Left ventricle myocardium superior (tissue), 1 donor: Measurements from ENCODE around the gene PTPRM. TPM values are rescaled to one million over a fixed set of nuclear protein-coding genes. Genes with fewer than 3 reads are reported as not detected.

ENCODE experiments used
- ATAC-seq: fragments of 200-7000 bp; cut with Tn5 transposase; one replicate; pipeline ENCODE4 v1.9.1; 2020; ENCODE audit warnings: mild to moderate bottlenecking, moderate library complexity
- DNase-seq: peaks from one replicate; pipeline ENCODE4 v3.0.0-alpha.2; 2020
- intact Hi-C: fragments of 100-400 bp; cut with micrococcal nuclease; formaldehyde crosslinking; loops from one replicate; pipeline ENCODE4 v1.11.0; 2022
- total RNA-seq: library from RNA; stranded (reverse); fragmentation: NEBNext Ultra II Directional; extraction: Animal tissue kit (Norgen Biotek cat#: 25700); gene quantifications from one replicate; pipeline ENCODE4 v1.2.1, GENCODE V29; 2021
- donor health status: DM: no; HTN: yes; CAD: no; lungs with severe emphysema.

Gene PTPRM
- total RNA-seq, 1 donor from 2014 or later: 100 TPM

DNA sequence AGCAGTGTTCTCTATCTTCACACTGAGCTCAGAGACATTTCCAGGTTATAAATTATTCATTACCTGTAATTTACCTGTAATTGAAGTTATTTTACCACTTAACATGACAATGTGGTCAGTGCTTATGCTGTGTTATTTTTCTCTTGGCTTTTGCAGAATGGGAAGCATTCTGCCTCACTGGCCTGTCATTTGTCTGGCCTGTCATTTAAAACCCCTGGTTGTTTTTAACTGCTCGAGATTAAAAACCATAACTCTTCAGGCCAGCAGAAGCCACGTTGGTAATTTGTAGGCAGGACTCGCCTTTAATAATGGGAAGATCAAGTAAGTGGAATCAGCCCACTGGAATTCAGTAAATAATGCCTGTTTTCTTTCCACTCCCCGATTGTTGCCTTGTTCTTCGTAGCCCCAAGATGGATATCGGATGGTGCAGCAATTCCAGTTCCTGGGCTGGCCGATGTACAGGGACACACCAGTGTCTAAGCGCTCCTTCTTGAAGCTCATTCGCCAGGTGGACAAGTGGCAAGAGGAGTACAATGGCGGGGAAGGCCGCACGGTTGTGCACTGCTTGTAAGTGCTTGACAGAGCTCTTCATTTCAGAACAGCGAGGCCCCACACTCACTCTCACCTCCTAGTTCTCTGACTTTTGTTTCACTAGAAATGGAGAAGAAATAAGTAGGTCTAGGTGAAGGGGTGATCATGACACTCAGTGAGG, 819.7 kb downstream of the PTPRM start:
- intact Hi-C loops: loop anchor here (10.0 kb wide), 1 partner anchor 302 kb away; no protein-coding TSS in a partner anchor
- ATAC-seq (no peak), DNase-seq (no peak)

GRCh38 chr18:8389391-8390340, 822.5 kb downstream of the PTPRM start:
- ATAC-seq (peak; percentile 83), DNase-seq (peak; percentile 72)
- intact Hi-C loops: loop anchor here (10.0 kb wide), 1 partner anchor 305 kb away; no protein-coding TSS in a partner anchor

DNA sequence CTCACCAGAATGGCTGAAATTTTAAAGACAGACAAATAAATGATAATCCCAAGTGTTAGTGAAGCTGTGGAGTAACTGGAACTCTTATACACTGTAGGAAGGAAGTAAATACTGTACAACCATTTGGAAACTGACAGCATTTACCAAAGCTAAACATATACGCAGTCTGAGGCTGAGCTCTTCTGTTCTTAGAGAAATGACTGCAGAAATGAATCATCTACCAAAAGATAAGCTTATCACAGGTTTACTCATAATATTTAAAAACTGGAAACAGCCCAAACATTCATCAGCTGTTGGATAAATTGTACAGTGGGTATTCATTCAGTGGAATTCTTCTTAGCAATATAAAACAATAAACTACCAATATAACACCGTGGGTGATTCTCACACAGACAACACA, 824.0 kb downstream of the PTPRM start:
- no peak for DNase-seq
- ATAC-seq: no peak
- intact Hi-C loops: no loop called here

- DNase-seq (no peak), ATAC-seq (no peak)
- intact Hi-C loops: no loop called here
These were observed 829.1 kb downstream of the PTPRM start for GRCh38 chr18:8396254-8396653.

- intact Hi-C loops: no loop called here
These were observed 829.9 kb downstream of the PTPRM start for GRCh38 chr18:8397034-8397433.

DNA sequence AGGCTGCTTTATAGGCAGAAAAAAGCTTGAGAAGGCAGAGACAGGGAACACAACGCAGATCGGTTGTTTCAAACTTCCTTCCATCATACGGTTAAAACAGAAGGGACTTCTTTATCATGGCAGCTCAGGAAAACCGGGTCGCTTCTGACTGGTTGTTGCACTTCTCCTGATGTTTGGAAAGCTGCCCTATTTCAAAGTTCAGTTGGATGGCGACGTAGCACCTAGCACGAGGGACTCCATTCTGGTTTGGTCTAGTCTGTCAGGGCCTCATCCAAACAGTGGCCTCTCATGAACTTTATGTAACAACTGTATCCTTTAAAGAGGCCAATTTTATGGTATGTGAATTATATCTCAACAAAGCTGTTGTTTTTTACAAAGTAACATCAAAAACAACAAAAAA, 832.0 kb downstream of the PTPRM start:
- intact Hi-C loops: no loop called here
- ATAC-seq (no peak), DNase-seq (no peak)

More at GRCh38 chr18:8397034-8397433, 829.9 kb downstream of the PTPRM start:
- no peak for ATAC-seq
- DNase-seq: no peak

- DNase-seq: no peak
- no peak for ATAC-seq
These were observed 833.2 kb downstream of the PTPRM start for GRCh38 chr18:8400193-8400752.

GRCh38 chr18:8400825-8401224, 833.7 kb downstream of the PTPRM start:
- no peak for DNase-seq
- ATAC-seq: no peak
- intact Hi-C loops: no loop called here

More at GRCh38 chr18:8400193-8400752, 833.2 kb downstream of the PTPRM start:
- intact Hi-C loops: no loop called here

GRCh38 chr18:8401606-8402005, 834.5 kb downstream of the PTPRM start:
- intact Hi-C loops: no loop called here
- no peak for DNase-seq
- ATAC-seq: no peak

- intact Hi-C loops: no loop called here
- DNase-seq: no peak
- no peak for ATAC-seq
These were observed 835.1 kb downstream of the PTPRM start for GRCh38 chr18:8402237-8402636.

DNA sequence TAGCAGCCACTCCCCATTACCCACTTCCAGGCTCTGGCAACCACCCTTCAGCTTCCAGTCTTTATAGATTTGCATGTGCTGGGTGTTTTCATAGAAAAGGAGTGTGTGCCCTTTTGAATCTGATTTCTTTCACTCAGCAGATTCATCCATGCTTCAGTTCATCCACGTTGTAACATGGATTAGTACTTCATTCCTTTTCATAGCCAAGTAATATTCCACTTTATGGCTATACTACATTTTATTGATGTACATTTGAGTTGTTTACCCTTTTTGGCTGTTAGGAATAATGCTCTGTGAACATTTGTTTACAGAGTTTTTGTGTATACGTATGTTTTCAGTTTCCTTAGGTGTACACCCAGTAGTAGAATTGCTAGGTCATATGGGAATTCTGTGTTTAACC, 836.6 kb downstream of the PTPRM start:
- DNase-seq (no peak), ATAC-seq (no peak)
- intact Hi-C loops: no loop called here

GRCh38 chr18:8406186-8406867, 839.2 kb downstream of the PTPRM start:
- intact Hi-C loops: no loop called here
- DNase-seq (no peak), ATAC-seq (no peak)

DNA sequence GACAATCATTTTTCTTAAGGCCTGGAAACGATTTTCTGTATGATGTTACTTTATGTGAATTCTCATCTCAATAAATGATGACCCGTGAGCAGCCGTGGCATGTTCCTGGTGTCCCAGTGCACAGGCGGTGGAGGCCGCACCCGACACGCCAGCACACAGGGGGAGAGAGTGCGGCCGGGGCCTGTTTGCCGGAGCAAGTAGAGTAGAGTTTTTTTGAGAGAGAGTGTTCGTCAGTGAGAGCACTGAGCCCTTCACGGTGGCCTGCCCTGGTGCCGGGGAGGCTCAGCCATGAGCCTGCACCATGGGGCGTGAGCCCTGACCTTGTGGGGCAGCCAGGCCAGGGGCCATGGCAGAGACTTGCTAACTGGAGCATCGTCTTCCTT, 839.7 kb downstream of the PTPRM start:
- DNase-seq (no peak), ATAC-seq (no peak)
- intact Hi-C loops: no loop called here

DNA sequence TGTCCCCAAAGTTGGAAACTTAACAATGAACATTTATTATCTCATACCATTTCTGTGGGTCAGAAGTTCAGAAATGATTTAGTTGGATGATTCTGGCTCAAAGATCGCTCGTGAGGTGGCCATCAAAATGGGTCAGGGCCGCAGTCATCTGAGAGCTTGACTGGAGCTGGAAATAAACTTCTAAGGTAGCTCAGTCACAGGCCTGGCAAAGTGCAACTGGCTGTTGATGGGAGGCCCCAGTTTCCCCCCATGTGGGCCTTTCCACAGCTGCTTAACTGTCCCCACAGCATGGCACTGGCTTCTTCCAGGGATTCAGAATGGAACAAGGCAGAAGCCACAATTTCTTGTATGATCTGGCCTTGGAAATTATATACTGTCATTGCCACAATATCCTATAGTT, 842.0 kb downstream of the PTPRM start:
- intact Hi-C loops: no loop called here
- no peak for ATAC-seq
- DNase-seq: no peak

- DNase-seq (no peak), ATAC-seq (no peak)
These were observed 844.4 kb downstream of the PTPRM start for GRCh38 chr18:8411492-8411891.

GRCh38 chr18:8412117-8412516, 845.0 kb downstream of the PTPRM start:
- intact Hi-C loops: no loop called here
- ATAC-seq (no peak), DNase-seq (no peak)

More at GRCh38 chr18:8411492-8411891, 844.4 kb downstream of the PTPRM start:
- intact Hi-C loops: no loop called here

DNA sequence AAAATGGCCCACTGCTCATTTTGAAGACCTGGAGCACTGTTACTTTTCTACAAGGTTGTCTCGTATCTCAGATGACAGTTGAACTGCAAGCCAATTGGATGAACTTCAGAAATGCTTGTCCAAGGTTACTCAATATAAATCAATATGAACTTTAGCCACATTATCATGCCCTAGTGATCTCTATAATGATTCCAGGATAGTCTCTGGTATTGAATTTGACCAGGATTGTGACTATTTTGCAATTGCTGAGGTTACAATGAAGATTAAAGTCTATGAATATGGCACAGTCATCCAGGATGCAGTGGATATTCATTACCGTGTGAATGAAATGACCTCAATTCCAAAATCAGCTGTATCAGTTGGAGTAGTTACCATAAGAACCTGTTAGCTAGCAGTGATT, 846.1 kb downstream of the PTPRM start:
- ATAC-seq: no peak
- intact Hi-C loops: no loop called here
- DNase-seq: no peak

- DNase-seq (no peak), ATAC-seq (no peak)
- intact Hi-C loops: no loop called here
These were observed 846.6 kb downstream of the PTPRM start for GRCh38 chr18:8413751-8414150.

DNA sequence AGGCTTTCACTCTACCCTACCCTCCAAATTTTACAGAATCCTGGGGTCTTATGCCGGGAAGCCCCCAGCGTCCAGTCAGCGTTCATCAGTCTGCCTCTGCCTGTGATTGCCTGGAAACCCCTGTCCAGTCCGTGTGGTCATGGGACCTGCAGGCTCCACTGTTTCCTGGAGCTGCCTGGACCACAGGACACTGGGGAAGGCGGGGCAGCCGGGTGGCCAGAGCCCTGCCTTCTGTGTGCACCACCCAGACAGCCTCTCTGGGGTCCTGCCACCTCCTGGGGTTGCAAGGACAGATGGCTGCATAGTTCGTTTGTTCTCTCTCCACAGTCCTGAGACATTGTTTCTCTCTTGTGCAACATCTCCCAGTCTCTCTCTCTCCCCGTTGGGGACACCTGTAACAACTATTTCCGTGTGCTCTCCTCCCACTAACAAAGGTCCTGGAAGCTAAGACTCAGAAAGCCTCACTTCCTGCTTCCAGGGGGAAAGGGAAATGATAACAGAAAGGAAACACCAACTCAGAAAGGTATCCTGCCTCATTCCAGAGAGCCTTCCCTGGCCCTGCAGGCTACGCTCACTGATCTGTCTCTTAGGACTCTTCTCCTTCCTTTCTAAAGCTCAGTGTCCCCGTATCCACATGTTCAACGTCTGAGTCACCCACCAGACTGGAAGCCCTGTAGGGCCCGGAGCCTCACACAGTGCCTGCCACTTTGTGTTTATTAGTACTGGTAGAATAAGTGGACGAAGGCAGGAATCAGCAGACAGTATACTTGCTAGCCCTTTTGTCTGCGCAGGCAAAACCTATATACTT, 849.3 kb downstream of the PTPRM start:
- intact Hi-C loops: no loop called here
- peak; percentile 25 for ATAC-seq
- no peak for DNase-seq
